NCI-H82 treated with DMSO at 0.1 percent for 48 hours (cell line): ENCODE results near the gene TATDN3.
"Not testable (repeated sequence)": the region's sequence is repeated elsewhere in the genome, so short reads cannot be mapped to it uniquely, and the experiment has no call there.

Experiments
- DNase-seq: peaks from one replicate; lab custom pipeline; 2025; ENCODE audit not compliant: unreplicated experiment; lab: John Stamatoyannopoulos, UW

TATDN3 gene

GRCh38 chr1:212827831-212828278 is 36.2 kb downstream of the TATDN3 start:
- peak; percentile 96 for DNase-seq

DNA sequence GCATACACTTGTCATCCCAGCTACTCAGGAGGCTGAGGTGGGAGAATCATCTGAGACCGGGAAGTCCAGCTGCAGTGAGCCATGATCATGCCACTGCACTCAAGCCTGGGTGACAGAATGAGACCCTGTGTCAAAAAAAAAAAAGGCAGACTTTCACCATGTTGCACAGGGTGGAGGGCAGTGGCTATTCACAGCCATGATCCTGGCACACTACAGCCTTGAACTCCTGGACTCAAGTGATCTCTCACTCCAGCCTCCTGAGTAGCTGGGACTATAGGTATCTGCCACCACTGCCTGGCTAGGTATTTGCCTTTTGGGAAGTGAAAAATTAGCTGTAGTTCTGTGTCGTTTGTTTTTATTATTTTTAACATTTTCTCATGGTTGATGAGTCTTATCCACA is 36.7 kb downstream of the TATDN3 start:
- no peak for DNase-seq

DNA sequence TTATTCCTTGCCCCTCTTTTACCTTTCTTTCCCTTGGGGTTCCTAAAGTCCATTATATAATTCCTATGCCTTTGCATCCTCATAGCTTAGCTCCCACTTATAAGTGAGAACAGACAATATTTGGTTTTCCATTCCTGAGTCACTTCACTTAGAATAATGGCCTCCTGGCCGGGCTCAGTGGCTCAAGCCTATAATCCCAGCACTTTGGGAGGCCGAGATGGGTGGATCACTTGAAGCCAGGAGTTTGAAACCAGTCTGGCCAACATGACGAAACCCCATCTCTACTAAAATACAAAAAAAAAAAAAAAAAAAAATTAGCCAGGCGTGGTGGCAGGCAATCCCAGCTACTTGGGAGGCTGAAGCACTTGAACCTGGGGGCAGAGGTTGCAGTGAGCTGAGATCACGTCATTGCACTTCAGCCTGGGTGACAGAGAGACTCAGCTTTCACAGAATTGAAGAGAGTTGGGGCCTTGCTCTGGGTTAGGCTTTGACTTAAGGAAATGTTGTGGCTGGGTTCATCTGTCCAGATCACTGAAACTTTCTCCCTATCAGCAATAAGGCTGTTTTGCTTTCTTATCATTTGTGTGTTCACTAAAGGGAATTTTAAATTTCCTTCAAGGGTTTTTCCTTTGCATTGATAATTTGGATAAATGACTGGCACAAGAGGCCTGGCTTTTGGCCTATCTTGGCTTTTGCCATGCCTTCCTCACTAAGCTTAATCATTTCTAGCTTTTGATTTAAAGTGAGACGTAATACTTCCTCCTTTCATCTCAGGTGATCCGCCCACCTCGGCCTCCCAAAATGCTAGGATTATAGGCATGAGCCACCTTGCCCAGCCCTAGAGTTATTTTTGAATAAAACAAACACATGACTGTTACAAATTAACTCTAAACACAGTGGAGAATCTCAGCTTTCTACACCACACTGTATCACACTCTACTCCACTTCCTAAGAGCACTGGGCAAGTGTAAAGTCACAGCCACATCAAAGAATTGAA is 41.8 kb downstream of the TATDN3 start:
- DNase-seq: not testable (repeated sequence)

DNA sequence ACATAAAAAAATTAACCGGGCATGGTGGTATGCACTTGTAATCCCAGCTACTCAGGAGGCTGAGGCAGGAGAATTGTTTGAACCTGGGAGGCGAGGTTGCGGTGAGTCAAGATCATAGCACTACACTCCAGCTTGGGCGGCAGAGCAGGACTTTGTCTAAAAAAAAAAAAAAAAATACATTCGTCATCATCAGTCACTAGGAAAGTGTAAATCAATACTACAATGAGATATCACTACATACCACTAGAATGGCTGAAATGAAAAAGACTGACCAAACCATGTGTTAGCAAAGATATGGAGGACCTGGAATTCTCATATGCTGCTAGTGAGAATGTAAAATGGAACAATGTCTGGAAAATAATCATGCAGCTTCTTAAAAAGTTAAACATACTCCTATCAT is 46.5 kb downstream of the TATDN3 start:
- DNase-seq: no peak

DNA sequence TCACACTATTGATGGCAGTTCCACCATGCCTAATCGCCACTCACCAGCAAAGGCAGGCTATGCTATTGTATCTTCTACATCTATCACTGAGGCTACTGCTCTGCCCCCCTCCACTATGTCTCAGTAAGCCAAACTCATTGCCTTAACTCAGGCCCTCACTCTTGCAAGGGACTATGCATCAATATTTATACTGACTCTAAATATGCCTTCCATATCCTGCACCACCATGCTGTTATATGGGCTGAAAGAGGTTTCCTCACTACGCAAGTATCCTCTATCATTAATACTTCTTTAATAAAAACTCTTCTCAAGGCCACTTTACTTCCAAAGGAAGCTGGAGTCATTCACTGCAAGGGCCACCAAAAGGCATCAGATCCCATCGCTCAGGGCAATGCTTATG is 52.8 kb downstream of the TATDN3 start:
- not testable (repeated sequence) for DNase-seq

GRCh38 chr1:212847549-212847948 is 55.9 kb downstream of the TATDN3 start, which contains the start of gene SPATA45:
Gene SPATA45 (minus strand): TSS chr1:212847649. CDS start chr1:212836149, 11,500 bp downstream.
- DNase-seq: no peak

DNA sequence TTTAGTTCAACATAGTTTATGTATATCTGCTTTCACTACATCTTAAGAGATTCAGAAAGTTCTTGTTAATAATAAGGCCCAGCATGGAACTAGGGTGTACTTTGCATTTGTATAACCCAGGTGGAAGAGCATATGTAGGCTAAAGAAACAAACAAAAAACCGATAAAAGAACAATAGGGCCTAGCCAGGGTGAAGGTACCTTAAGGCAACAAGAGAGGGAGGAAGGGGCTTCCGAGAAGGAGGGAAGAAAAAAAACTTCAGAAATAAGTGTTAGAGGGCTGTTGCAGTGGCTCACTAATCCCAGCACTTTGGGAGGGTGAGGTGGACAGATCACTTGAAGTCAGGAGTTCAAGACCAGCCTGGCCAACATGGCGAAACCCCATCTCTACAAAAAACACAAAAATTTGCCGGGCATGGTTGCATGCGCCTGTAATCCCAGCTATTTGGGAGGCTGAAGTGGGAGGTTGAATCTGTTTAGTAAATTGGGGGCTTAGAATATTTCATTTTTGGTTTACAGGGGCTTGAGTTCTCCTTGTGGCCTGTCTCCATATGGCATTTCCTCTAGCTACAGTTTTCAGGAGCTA is 60.5 kb downstream of the TATDN3 start:
- DNase-seq: no peak

GRCh38 chr1:212853658-212854057 is 62.0 kb downstream of the TATDN3 start:
- no peak for DNase-seq

- DNase-seq: no peak
Observed at GRCh38 chr1:212856755-212857154, 65.1 kb downstream of the TATDN3 start.

DNA sequence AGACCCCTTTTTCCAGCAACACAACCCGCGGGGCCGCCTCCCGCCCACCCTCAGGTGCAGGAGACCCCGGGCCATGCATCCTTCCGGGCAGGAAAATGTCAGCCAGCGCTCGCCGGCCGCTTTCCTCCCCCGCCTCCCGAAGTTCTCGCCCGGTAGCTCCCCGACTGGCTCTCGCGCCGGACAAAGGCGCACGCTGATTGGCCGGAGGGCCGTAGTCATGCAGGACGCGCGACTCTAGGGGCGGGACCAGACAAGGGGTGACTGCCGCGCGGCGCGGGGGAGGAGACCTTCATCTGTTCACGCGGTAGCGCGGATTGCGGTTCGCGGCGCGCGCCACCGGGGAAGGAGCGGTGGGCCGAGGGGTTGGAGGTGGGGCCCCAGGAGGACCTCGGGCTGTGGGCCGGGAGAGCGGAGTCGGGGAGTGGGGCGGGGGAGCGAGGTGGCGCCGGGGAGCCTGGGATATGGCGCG is 66.3 kb downstream of the TATDN3 start, which contains the start of gene FLVCR1:
FLVCR1 (plus strand) TSS at position 284 of the 469 bp plus-strand sequence; CDS start at position 462, 178 bp downstream.
- DNase-seq: peak; percentile 91

- DNase-seq: no peak
Observed at GRCh38 chr1:212858461-212859265, 67.0 kb downstream of the TATDN3 start.

DNA sequence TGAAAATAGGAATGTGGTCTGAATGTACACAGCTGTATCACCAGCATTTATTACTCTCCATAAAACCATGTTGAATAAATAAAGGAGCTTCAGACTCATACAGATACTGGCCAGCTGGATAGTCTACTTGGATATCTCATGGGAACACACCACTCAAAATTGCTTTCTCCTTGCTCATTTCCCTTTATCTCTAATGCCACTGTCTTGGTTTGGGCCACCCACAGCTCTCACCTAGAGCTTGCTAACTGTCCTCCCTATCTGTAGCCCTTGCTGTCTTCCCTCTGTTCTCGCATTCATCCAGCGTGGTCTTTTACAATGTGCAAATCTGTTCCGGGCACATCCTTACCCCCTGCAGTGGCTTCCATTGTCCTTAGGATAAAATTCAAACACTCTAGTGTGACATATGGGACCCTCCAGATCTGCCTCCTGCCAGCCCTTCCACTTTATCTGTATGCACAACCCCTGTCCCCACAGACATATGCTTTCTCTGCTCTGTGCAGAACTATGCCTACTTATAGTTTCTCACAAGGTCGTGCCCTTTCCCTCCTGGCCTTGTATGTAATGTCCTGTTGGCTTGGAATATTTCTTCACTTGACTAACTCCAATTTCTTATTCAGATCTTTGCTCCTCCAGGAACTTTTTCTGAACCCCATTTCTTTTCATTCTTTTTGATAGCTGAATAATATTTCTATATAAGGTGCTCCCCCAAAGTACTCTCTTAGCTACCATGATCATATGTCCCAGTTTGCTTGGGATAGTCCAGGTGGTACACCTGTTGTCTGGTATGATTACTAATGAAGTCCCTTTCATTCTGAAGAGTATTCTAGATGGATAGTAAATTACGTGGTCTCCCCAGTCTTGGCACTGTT is 69.3 kb downstream of the TATDN3 start:
- DNase-seq: no peak

GRCh38 chr1:212862111-212862690 is 70.5 kb downstream of the TATDN3 start:
- DNase-seq: no peak

- not testable (repeated sequence) for DNase-seq
Observed at GRCh38 chr1:212863345-212863744, 71.7 kb downstream of the TATDN3 start.

DNA sequence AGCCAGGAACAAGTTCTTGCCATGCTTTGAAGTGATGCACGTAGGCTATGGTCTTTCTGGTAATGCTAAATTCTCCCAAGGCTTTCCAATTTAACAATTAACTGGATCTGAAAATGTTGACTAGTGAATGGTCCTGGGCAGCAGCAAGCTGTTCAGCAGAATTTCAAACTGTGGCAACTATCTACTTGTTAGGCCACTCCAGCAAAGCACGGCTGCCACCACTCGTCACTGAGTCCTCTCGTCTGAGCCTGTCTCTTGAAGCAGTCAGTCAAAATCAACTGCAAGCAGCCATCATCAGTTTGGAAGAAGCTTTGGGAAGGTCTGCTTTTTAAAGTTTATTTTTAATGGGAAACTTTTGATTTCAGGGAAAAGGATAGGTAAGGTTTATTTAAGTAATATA is 72.5 kb downstream of the TATDN3 start:
- DNase-seq: no peak
